CD4-positive, alpha-beta T cell (primary cell): ENCODE data around the gene RHBDL1. TPM values are rescaled to one million over a fixed set of nuclear protein-coding genes. Genes with fewer than 3 reads are reported as not detected.
A peak's percentile ranks its signal among the peaks of the same experiment; 100 is the strongest.

ENCODE experiments used
- ATAC-seq: fragments of 200-7000 bp; cut with Tn5 transposase; one replicate; pipeline ENCODE4 v1.10.0; 2022; ENCODE audit warnings: mild to moderate bottlenecking; ENCODE audit not compliant: poor library complexity
- CTCF ChIA-PET: fragments of 350-600 bp; sonication (Branson Sonifier 250); formaldehyde crosslinking; loops from one replicate; lab custom pipeline; 2021; ENCODE audit warnings: antibody characterized with exemption, inconsistent platforms; lab: Charles Lee
- POLR2A ChIA-PET: fragments of 350-600 bp; sonication (Branson Sonifier 250); formaldehyde crosslinking; loops from one replicate; lab custom pipeline; 2021; ENCODE audit warnings: antibody characterized with exemption, inconsistent platforms; lab: Charles Lee
- DNase-seq, 14 experiments: peaks; one replicate each; pipeline ENCODE4 v3.0.0-alpha.2; 2013 to 2020; ENCODE audit warnings: mixed read lengths in 2 of 14
- H3K27ac ChIP-seq, 2 donors: one replicate each; pipeline versions ENCODE4 v1.5.1 to v1.7.0; 2013; ENCODE audit warnings: low read length in 2 of 2, low read depth in 1 of 2, mild to moderate bottlenecking in 1 of 2
- H3K27me3 ChIP-seq, 2 experiments: 1 replicate in 1 of 2; 2 replicates in 1 of 2; pipeline versions ENCODE4 v1.6.1 to v1.7.0; 2013; ENCODE audit warnings: low read length in 2 of 2, control low read depth in 1 of 2, mild to moderate bottlenecking in 1 of 2, moderate library complexity in 1 of 2; ENCODE audit not compliant: insufficient read depth in 2 of 2, control insufficient read depth in 1 of 2
- H3K36me3 ChIP-seq: one replicate; pipeline ENCODE4 v1.6.1; 2013; ENCODE audit warnings: low read length, control low read depth; ENCODE audit not compliant: insufficient read depth
- H3K4me1 ChIP-seq: one replicate; pipeline ENCODE4 v1.6.1; 2013; ENCODE audit warnings: low read length, control low read depth; ENCODE audit not compliant: insufficient read depth
- H3K4me3 ChIP-seq: one replicate; pipeline ENCODE4 v1.5.1; 2013; ENCODE audit warnings: mild to moderate bottlenecking, low read length, moderate library complexity
- H3K9me3 ChIP-seq, 2 experiments: 1 replicate in 1 of 2; 2 replicates in 1 of 2; pipeline versions ENCODE4 v1.6.1 to v1.7.0; 2013; ENCODE audit warnings: low read length in 2 of 2, mild to moderate bottlenecking in 2 of 2, control low read depth in 1 of 2, moderate library complexity in 1 of 2; ENCODE audit not compliant: control insufficient read depth in 1 of 2, insufficient read depth in 1 of 2
- H3K27ac Mint-ChIP-seq: one replicate; pipeline ENCODE4 v1.8.0; 2020; ENCODE audit warnings: mixed read lengths
- H3K27me3 Mint-ChIP-seq: one replicate; pipeline ENCODE4 v1.8.0; 2021; ENCODE audit warnings: mixed read lengths
- H3K36me3 Mint-ChIP-seq: one replicate; pipeline ENCODE4 v1.8.0; 2021; ENCODE audit warnings: low read depth, mixed read lengths
- H3K4me1 Mint-ChIP-seq: one replicate; pipeline ENCODE4 v1.8.0; 2021; ENCODE audit warnings: low read depth, mixed read lengths
- H3K4me3 Mint-ChIP-seq: one replicate; pipeline ENCODE4 v1.8.0; 2020; ENCODE audit warnings: mild to moderate bottlenecking, mixed read lengths
- H3K9me3 Mint-ChIP-seq: one replicate; pipeline ENCODE4 v1.8.0; 2020; ENCODE audit warnings: mixed read lengths
- intact Hi-C, 2 experiments: fragments of 100-400 bp; cut with DNase I in 1 of 2; cut with micrococcal nuclease in 1 of 2; formaldehyde crosslinking; loops; one replicate each; pipeline versions ENCODE4 v1.15.1 to v1.9.0; 2023 to 2025; cut with DNase I, micrococcal nuclease
- total RNA-seq, 174 experiments: library from RNA in 2 of 174; stranded (reverse) in 2 of 174; gene quantifications; one replicate each; pipeline ENCODE4 v1.2.3 and lab custom pipeline; 2021 to 2026
- TF ChIP-seq, protein P1 (sequence below): fragments of 200-600 bp; IDR thresholded peaks from one replicate; pipeline ENCODE4 v1.8.0; 2022; ENCODE audit warnings: antibody characterized with exemption, mild to moderate bottlenecking

The RHBDL1 gene
- total RNA-seq, 2 experiments from 2014 or later = 6.6 to 6.9 TPM

DNA sequence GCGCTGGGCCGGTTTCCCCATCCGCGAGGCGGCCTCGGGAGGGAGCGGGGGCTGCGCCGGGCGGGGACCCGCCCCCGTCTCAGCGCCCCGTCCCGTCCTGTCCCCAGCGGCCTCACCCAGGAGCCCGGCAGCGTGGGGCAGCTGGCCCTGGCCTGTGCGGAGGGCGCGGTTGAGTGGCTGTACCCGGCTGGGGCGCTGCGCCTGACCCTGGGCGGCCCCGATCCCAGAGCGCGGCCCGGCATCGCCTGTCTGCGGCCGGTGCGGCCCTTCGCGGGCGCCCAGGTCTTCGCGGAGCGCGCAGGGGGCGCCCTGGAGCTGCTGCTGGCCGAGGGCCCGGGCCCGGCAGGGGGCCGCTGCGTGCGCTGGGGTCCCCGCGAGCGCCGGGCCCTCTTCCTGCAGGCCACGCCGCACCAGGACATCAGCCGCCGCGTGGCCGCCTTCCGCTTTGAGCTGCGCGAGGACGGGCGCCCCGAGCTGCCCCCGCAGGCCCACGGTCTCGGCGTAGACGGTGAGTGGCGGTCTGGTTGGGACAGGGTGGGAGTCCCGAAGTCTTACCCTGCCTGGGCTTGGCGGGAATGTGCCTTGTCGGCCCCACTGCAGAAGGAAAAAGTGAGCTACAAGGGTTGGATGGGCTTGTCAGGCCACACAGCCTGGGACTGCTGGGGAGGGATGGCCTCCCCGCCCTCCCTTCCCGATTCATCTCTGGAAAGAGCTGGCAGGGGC lies 40.2 kb downstream of the RHBDL1 start:
- peaks cover 14% of the 10 kb centered on the region for H3K27me3 Mint-ChIP-seq
- DNase-seq (peak in 3 of 14 experiments; percentile 27 to 49 (median 46)), ATAC-seq (no peak)
- Histone ChIP-seq H3K27ac (no peak overlapping the region), H3K27me3 (peaks cover 17 to 23% of the 10 kb centered on the region in 2 experiments), H3K4me3 (no peak overlapping the region), H3K9me3 (peaks cover 0 to 12% of the 10 kb centered on the region in 2 experiments), H3K4me1 (peaks cover 41% of the 10 kb centered on the region), H3K36me3 (no peaks in the 10 kb centered on the region)
- H3K27ac Mint-ChIP-seq = no peak overlapping the region
- POLR2A ChIA-PET = interaction anchor here (1.4 to 4.5 kb wide), 4 partner anchors 11 to 73 kb away, joined by 3 to 30 read pairs (median 14); partner anchors contain the start of genes CCDC78, CHTF18, HAGHL and RPUSD1
- H3K4me3 Mint-ChIP-seq = peak overlapping the region; percentile 69
- TF ChIP-seq, protein P1, sequence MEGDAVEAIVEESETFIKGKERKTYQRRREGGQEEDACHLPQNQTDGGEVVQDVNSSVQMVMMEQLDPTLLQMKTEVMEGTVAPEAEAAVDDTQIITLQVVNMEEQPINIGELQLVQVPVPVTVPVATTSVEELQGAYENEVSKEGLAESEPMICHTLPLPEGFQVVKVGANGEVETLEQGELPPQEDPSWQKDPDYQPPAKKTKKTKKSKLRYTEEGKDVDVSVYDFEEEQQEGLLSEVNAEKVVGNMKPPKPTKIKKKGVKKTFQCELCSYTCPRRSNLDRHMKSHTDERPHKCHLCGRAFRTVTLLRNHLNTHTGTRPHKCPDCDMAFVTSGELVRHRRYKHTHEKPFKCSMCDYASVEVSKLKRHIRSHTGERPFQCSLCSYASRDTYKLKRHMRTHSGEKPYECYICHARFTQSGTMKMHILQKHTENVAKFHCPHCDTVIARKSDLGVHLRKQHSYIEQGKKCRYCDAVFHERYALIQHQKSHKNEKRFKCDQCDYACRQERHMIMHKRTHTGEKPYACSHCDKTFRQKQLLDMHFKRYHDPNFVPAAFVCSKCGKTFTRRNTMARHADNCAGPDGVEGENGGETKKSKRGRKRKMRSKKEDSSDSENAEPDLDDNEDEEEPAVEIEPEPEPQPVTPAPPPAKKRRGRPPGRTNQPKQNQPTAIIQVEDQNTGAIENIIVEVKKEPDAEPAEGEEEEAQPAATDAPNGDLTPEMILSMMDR = no peak
- peaks cover 24% of the 10 kb centered on the region for H3K4me1 Mint-ChIP-seq
- intact Hi-C loops = loop anchor here in 1 of 2 experiments (2.0 kb wide), 1 partner anchor 13 kb away; no protein-coding TSS in a partner anchor
- no peaks in the 10 kb centered on the region for H3K9me3 Mint-ChIP-seq
- CTCF ChIA-PET = interaction anchor here (1.0 to 2.3 kb wide), 3 partner anchors 18 to 73 kb away, joined by 3 to 8 read pairs (median 3); partner anchors contain the start of genes CHTF18, CIAO3 and RPUSD1
- no peaks in the 10 kb centered on the region for H3K36me3 Mint-ChIP-seq

DNA sequence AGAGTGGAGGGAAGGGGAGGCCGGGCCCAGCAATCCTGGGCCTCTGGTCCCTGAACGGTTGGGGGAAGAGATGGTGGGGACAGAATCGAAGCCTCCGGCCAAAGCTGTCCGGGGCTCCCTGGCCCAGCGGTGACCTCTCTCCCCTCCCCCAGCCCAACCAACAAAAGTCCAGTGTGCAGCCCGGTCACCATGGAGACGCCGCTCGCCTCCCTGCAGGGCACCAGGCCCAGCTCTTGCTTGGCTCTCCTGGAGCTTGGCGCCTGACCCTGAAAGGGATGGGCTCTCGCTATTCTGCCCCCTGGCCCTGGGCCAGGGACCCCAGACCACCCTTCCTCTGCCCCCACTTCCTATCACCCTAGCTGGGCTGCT lies 40.7 kb downstream of the RHBDL1 start:
- Mint-ChIP-seq H3K27ac (no peak overlapping the region), H3K9me3 (no peaks in the 10 kb centered on the region), H3K4me3 (peak overlapping the region; percentile 69), H3K27me3 (peaks cover 14% of the 10 kb centered on the region), H3K36me3 (no peaks in the 10 kb centered on the region), H3K4me1 (peaks cover 24% of the 10 kb centered on the region)
- POLR2A ChIA-PET = interaction anchor here (1.2 to 4.5 kb wide), 5 partner anchors 10 to 72 kb away, joined by 3 to 30 read pairs (median 5); partner anchors contain the start of genes CCDC78, CHTF18, HAGHL and RPUSD1
- H3K36me3 ChIP-seq = no peaks in the 10 kb centered on the region
- CTCF ChIA-PET = interaction anchor here (1.0 to 2.3 kb wide), 3 partner anchors 17 to 72 kb away, joined by 3 to 8 read pairs (median 3); partner anchors contain the start of genes CHTF18, CIAO3 and RPUSD1
- DNase-seq (no peak), ATAC-seq (no peak)
- intact Hi-C loops = no loop called here
- H3K4me3 ChIP-seq = no peak overlapping the region
- peaks cover 11 to 18% of the 10 kb centered on the region in 2 experiments for H3K27me3 ChIP-seq
- peaks cover 0 to 8% of the 10 kb centered on the region in 2 experiments for H3K9me3 ChIP-seq
- TF ChIP-seq, protein P1 = no peak
- no peak overlapping the region for H3K27ac ChIP-seq
- H3K4me1 ChIP-seq = peaks cover 44% of the 10 kb centered on the region

DNA sequence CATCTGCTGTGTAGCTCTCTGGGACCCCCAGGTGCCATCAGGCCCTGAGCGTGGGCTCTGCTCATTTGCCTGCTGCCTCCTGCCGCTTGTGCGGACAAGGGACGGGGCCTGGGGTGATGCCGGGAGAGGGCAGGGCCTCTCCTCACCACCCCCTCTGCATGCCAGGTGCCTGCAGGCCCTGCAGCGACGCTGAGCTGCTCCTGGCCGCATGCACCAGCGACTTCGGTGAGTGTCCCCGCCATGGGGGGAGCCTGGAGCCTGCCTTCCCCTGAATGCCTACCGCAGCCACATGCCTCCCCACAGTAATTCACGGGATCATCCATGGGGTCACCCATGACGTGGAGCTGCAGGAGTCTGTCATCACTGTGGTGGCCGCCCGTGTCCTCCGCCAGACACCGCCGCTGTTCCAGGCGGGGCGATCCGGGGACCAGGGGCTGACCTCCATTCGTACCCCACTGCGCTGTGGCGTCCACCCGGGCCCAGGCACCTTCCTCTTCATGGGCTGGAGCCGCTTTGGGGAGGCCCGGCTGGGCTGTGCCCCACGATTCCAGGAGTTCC lies 41.4 kb downstream of the RHBDL1 start:
- Mint-ChIP-seq H3K36me3 (no peaks in the 10 kb centered on the region), H3K4me1 (peaks cover 24% of the 10 kb centered on the region), H3K27me3 (peaks cover 14% of the 10 kb centered on the region), H3K27ac (no peak overlapping the region), H3K9me3 (no peaks in the 10 kb centered on the region), H3K4me3 (peak overlapping the region; percentile 69)
- ChIA-PET CTCF (interaction anchor here (2.3 kb wide), 1 partner anchor 23 kb away, joined by 8 read pairs; the partner anchor contains the start of gene CIAO3), POLR2A (interaction anchor here (1.2 to 4.5 kb wide), 5 partner anchors 10 to 72 kb away, joined by 3 to 30 read pairs (median 5); partner anchors contain the start of genes CCDC78, CHTF18, HAGHL and RPUSD1)
- ATAC-seq (no peak), DNase-seq (no peak)
- Histone ChIP-seq H3K4me3 (no peak overlapping the region), H3K4me1 (peaks cover 43% of the 10 kb centered on the region), H3K9me3 (peaks cover 0 to 12% of the 10 kb centered on the region in 2 experiments), H3K36me3 (no peaks in the 10 kb centered on the region), H3K27ac (no peak overlapping the region), H3K27me3 (peaks cover 7 to 14% of the 10 kb centered on the region in 2 experiments)
- intact Hi-C loops = no loop called here
- TF ChIP-seq, protein P1 = no peak
